ENCODE measurements around the gene ARMC9. TPM values are rescaled to one million over a fixed set of nuclear protein-coding genes. Genes with fewer than 3 reads are reported as not detected.

ARMC9 gene
- total and polyA plus RNA-seq, 2 donors (not counting 3 experiments of a cell fraction or from before 2014, with no cell fraction given) = 16.4 to 24.2 TPM

DNA sequence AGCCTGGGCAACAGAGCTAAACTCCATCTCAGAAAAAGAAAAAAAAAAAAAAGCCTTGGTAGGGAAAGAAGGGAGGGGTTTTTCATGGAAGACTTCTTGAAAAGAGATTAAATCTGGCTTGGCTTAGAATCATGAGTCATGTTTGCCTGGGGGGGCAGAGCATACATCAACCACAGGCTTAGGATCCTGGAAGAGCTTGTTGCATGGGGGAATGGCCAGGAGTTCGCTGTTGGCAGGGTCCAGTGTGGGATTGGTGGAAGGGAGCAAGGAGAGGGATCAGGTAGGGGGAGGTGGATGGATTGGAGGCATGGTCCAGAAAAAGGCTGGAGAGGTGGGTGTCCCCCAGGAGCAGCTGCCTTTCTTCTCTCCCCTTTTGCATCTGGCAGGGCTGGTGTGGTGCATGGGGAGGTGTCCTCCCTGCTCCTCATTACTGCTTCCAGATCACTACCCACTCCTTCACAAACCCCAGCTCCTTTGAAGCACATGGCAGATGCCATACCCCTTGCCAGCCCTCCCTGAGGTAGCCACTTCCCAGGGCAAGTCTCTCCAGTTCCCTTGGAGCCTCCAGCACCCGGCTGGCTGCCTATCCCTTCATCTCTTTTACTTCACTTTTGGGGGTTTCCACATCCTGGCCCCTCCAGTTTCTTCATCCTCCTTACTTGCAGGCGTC, 2.5 kb downstream of the ARMC9 start:
- POLR2A ChIA-PET = no interaction called here
- TF ChIP-seq JUN (IDR thresholded peaks at IDR 0.05; ENCODE audit: borderline replicate concordance, insufficient read depth, insufficient read length, low read depth) = no peak
- no peak for DNase-seq (ENCODE audit: low read depth, low spot score)

DNA sequence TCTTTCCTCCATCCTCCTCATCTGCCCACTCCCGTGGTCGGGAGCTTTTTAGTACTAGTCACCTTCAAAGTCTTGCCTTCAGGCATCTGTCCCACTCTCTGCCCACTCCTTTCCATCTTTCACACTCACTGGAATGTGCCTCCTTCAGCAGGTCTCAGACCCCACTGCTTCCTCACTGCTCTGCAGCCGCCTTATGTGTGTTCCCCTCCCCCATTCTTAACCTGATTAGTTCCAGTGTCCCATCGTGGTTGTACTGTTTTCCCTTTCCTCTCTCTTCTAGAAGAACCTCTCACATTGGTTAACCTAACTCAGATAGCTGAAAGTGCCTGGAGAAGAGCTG, 3.0 kb downstream of the ARMC9 start:
- H3K9me1 ChIP-seq (replicated peaks; ENCODE audit: control insufficient read depth, extremely low read depth, insufficient read depth, low read length) = no peaks in the 10 kb centered on the region
- no peak overlapping the region for H2AFZ ChIP-seq (ENCODE audit: low read depth, low read length)
- H3K27ac ChIP-seq (ENCODE audit: insufficient read depth, low read depth, low read length) = no peak overlapping the region
- BruUV-seq (replicated peaks) = no TSS peak
- intact Hi-C loops (cut with micrococcal nuclease) (no loop called here), dilution Hi-C loops (cut with MboI; ENCODE audit: extremely low pct_ligation_motif_present, low sequenced_read_pairs) (no loop called here)
- H3K4me3 ChIP-seq (replicated peaks in 1 of 3; ENCODE audit: insufficient read depth in 1 of 3, low read depth in 1 of 3, low read length in 3 of 3) = no peak overlapping the region
- H3K27me3 ChIP-seq (ENCODE audit: control insufficient read depth in 2 of 2, insufficient read depth in 2 of 2, low read length in 2 of 2) = no peaks in the 10 kb centered on the region
- CTCF ChIA-PET = interaction anchor here (1.3 to 2.4 kb wide), 3 partner anchors 78 to 250 kb away, joined by 3 to 8 read pairs (median 4); no protein-coding TSS in a partner anchor
- H4K20me1 ChIP-seq (replicated peaks; ENCODE audit: control insufficient read depth, extremely low read depth, insufficient read depth, low read length) = no peaks in the 10 kb centered on the region
- H3K36me3 ChIP-seq (ENCODE audit: control insufficient read depth in 2 of 2, extremely low read depth in 1 of 2, insufficient read depth in 2 of 2, low read length in 2 of 2) = no peaks in the 10 kb centered on the region
- POLR2A ChIA-PET = no interaction called here
- peaks cover 13% of the 10 kb centered on the region for H3K4me1 ChIP-seq (ENCODE audit: control insufficient read depth, extremely low read depth, insufficient read depth, low read length)
- no peaks in the 10 kb centered on the region for H3K9me3 ChIP-seq (replicated peaks; ENCODE audit: control insufficient read depth, insufficient read depth, low read length)
- H3K79me2 ChIP-seq (ENCODE audit: control insufficient read depth, insufficient read depth, low read length) = no peaks in the 10 kb centered on the region
- H3K9ac ChIP-seq (replicated peaks; ENCODE audit: extremely low read depth, insufficient read depth, low read length) = no peak overlapping the region
- no peak for TF ChIP-seq POLR2A (IDR thresholded peaks at IDR 0.05; ENCODE audit: low read depth, low read length)
- TF ChIP-seq POLR2AphosphoS5 (IDR thresholded peaks at IDR 0.05; ENCODE audit: insufficient read depth, low read depth, low read length) = no peak
- TF ChIP-seq, protein P1, sequence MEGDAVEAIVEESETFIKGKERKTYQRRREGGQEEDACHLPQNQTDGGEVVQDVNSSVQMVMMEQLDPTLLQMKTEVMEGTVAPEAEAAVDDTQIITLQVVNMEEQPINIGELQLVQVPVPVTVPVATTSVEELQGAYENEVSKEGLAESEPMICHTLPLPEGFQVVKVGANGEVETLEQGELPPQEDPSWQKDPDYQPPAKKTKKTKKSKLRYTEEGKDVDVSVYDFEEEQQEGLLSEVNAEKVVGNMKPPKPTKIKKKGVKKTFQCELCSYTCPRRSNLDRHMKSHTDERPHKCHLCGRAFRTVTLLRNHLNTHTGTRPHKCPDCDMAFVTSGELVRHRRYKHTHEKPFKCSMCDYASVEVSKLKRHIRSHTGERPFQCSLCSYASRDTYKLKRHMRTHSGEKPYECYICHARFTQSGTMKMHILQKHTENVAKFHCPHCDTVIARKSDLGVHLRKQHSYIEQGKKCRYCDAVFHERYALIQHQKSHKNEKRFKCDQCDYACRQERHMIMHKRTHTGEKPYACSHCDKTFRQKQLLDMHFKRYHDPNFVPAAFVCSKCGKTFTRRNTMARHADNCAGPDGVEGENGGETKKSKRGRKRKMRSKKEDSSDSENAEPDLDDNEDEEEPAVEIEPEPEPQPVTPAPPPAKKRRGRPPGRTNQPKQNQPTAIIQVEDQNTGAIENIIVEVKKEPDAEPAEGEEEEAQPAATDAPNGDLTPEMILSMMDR (IDR thresholded peaks at IDR 0.05; ENCODE audit: extremely low read depth in 1 of 2, insufficient read depth in 1 of 2, low read depth in 1 of 2, low read length in 2 of 2) = no peak
- TF ChIP-seq, protein P2, sequence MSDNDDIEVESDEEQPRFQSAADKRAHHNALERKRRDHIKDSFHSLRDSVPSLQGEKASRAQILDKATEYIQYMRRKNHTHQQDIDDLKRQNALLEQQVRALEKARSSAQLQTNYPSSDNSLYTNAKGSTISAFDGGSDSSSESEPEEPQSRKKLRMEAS (IDR thresholded peaks at IDR 0.05; ENCODE audit: insufficient read depth, insufficient read length) = no peak
- TF ChIP-seq EZH2 (IDR thresholded peaks at IDR 0.05; ENCODE audit: borderline replicate concordance, low read depth, low read length, severe bottlenecking) = no peak
- FAIRE-seq = no peak
- no peak overlapping the region for H3K4me2 ChIP-seq (ENCODE audit: insufficient read depth, low read length)
- no peak for DNase-seq (ENCODE audit: low read depth, low spot score)

More for the DNA sequence above, 2.5 kb downstream of the ARMC9 start:
- intact Hi-C loops (cut with micrococcal nuclease) (no loop called here), dilution Hi-C loops (cut with MboI; ENCODE audit: extremely low pct_ligation_motif_present, low sequenced_read_pairs) (no loop called here)
- no peaks in the 10 kb centered on the region for H3K9me3 ChIP-seq (replicated peaks; ENCODE audit: control insufficient read depth, insufficient read depth, low read length)
- H3K9ac ChIP-seq (replicated peaks; ENCODE audit: extremely low read depth, insufficient read depth, low read length) = no peak overlapping the region
- no peaks in the 10 kb centered on the region for H3K9me1 ChIP-seq (replicated peaks; ENCODE audit: control insufficient read depth, extremely low read depth, insufficient read depth, low read length)
- BruUV-seq (replicated peaks) = no TSS peak
- H3K79me2 ChIP-seq (ENCODE audit: control insufficient read depth, insufficient read depth, low read length) = no peaks in the 10 kb centered on the region
- no peak for FAIRE-seq
- H3K27me3 ChIP-seq (ENCODE audit: control insufficient read depth in 2 of 2, insufficient read depth in 2 of 2, low read length in 2 of 2) = no peaks in the 10 kb centered on the region
- no peak overlapping the region for H3K4me2 ChIP-seq (ENCODE audit: insufficient read depth, low read length)
- CTCF ChIA-PET = interaction anchor here (0.8 to 2.4 kb wide), 3 partner anchors 77 to 251 kb away, joined by 3 to 8 read pairs (median 3); no protein-coding TSS in a partner anchor
- no peak overlapping the region for H3K4me3 ChIP-seq (replicated peaks in 1 of 3; ENCODE audit: insufficient read depth in 1 of 3, low read depth in 1 of 3, low read length in 3 of 3)
- H2AFZ ChIP-seq (ENCODE audit: low read depth, low read length) = no peak overlapping the region
- H3K4me1 ChIP-seq (ENCODE audit: control insufficient read depth, extremely low read depth, insufficient read depth, low read length) = peaks cover 13% of the 10 kb centered on the region
- no peak overlapping the region for H3K27ac ChIP-seq (ENCODE audit: insufficient read depth, low read depth, low read length)
- H4K20me1 ChIP-seq (replicated peaks; ENCODE audit: control insufficient read depth, extremely low read depth, insufficient read depth, low read length) = no peaks in the 10 kb centered on the region
- no peaks in the 10 kb centered on the region for H3K36me3 ChIP-seq (ENCODE audit: control insufficient read depth in 2 of 2, extremely low read depth in 1 of 2, insufficient read depth in 2 of 2, low read length in 2 of 2)

Data from endothelial cell of umbilical vein (primary cell).